Liver (tissue), 3 donors: Measurements from ENCODE around the gene ALX4.

Experiments used
- ATF3 ChIP-seq: IDR thresholded peaks from 2 replicates; pipeline ENCODE4 v1.6.1; 2016; ENCODE audit warnings: antibody characterized with exemption
- CTCF ChIP-seq: fragments of 150-350 bp; IDR thresholded peaks from 2 replicates; pipeline ENCODE4 v1.5.1; 2017; ENCODE audit warnings: improper control_type of control experiment, low read depth, low read length; ENCODE audit not compliant: missing input control
- HNF4A ChIP-seq, 2 donors: conservative IDR thresholded peaks; 2 replicates each; pipeline ENCODE4 v1.6.1; 2016; ENCODE audit warnings: antibody characterized with exemption in 2 of 2, mild to moderate bottlenecking in 2 of 2
- JUND ChIP-seq, 2 donors: IDR thresholded peaks; 2 replicates each; pipeline ENCODE4 v1.6.1; 2016; ENCODE audit warnings: antibody characterized with exemption in 2 of 2
- RAD21 ChIP-seq, 2 donors: IDR thresholded peaks; 2 replicates each; pipeline ENCODE4 v1.6.1; 2016; ENCODE audit warnings: antibody characterized with exemption in 2 of 2, mild to moderate bottlenecking in 2 of 2
- REST ChIP-seq: IDR thresholded peaks from 2 replicates; pipeline ENCODE4 v1.6.1; 2016; ENCODE audit warnings: antibody characterized with exemption, mild to moderate bottlenecking
- SP1 ChIP-seq: IDR thresholded peaks from 2 replicates; pipeline ENCODE4 v1.6.1; 2018; ENCODE audit warnings: antibody characterized with exemption, mild to moderate bottlenecking
- YY1 ChIP-seq: IDR thresholded peaks from 2 replicates; pipeline ENCODE4 v1.6.1; 2016; ENCODE audit warnings: antibody characterized with exemption, mild to moderate bottlenecking
- ZBTB33 ChIP-seq: IDR thresholded peaks from 2 replicates; pipeline ENCODE4 v1.6.1; 2016; ENCODE audit warnings: antibody characterized with exemption
- TF ChIP-seq, protein P1 (sequence below): IDR thresholded peaks from 2 replicates; pipeline ENCODE4 v1.6.1; 2016; ENCODE audit warnings: antibody characterized with exemption
- donor health status: healthy.
- donor health status: healthy.

- TF ChIP-seq JUND (IDR thresholded peaks at IDR 0.05) (no peak), CTCF (no peak), ZBTB33 (no peak), RAD21 (IDR thresholded peaks at IDR 0.05) (no peak), ATF3 (no peak), REST (no peak), YY1 (no peak), SP1 (no peak), HNF4A (conservative IDR thresholded peaks at IDR 0.05) (no peak)
- TF ChIP-seq, protein P1, sequence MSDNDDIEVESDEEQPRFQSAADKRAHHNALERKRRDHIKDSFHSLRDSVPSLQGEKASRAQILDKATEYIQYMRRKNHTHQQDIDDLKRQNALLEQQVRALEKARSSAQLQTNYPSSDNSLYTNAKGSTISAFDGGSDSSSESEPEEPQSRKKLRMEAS, result no peak
Observed at GRCh38 chr11:44308256-44308922, 1.6 kb downstream of the ALX4 start.
